Thyroid gland (tissue), 4 donors: ENCODE measurements around the gene ARL16.

Experiments
- CTCF ChIP-seq, 6 experiments: fragments of 200-600 bp in 3 of 6; fragments of 450-650 bp in 3 of 6; sonication (generic) in 3 of 6; IDR thresholded peaks; one replicate each; pipeline ENCODE4 v1.5.1; 2016 to 2019; ENCODE audit warnings: antibody characterized with exemption in 6 of 6, mild to moderate bottlenecking in 2 of 6, inconsistent platforms in 1 of 6, moderate library complexity in 1 of 6
- POLR2A ChIP-seq, 2 donors: fragments of 450-650 bp; IDR thresholded peaks; one replicate each; pipeline ENCODE4 v1.6.1; 2017; ENCODE audit warnings: antibody characterized with exemption in 2 of 2, mild to moderate bottlenecking in 2 of 2, moderate library complexity in 1 of 2

GRCh38 chr17:81697261-81698044 is 13.9 kb upstream of the ARL16 start:
- TF ChIP-seq POLR2A (IDR thresholded peaks at IDR 0.05): no peak
- TF ChIP-seq CTCF (IDR thresholded peaks at IDR 0.05): no peak
